Stomach (tissue), 9 donors: Measurements from ENCODE around the gene SPON2. TPM values are rescaled to one million over a fixed set of nuclear protein-coding genes. Genes with fewer than 3 reads are reported as not detected.

Experiments
- DNase-seq, 2 donors: peaks; one replicate each; pipeline versions ENCODE4 v3.0.0 to v3.0.0-alpha.2; 2013 to 2019
- H3K27ac ChIP-seq, 5 donors: fragments of 200-600 bp in 4 of 5; sonication (generic) in 4 of 5; one replicate each; pipeline ENCODE4 v1.5.1; 2013 to 2019; ENCODE audit warnings: mild to moderate bottlenecking in 1 of 5, moderate library complexity in 1 of 5
- H3K27me3 ChIP-seq, 3 donors: fragments of 200-600 bp; sonication (generic); one replicate each; pipeline ENCODE4 v1.5.1; 2017 to 2019; ENCODE audit warnings: mixed run types in 1 of 3
- H3K36me3 ChIP-seq, 4 donors: fragments of 200-600 bp; sonication (generic); 1 replicate in 3 of 4; 2 replicates in 1 of 4; pipeline ENCODE4 v1.5.1; 2016 to 2019
- H3K4me1 ChIP-seq, 4 donors: fragments of 200-600 bp; sonication (generic); one replicate each; pipeline ENCODE4 v1.5.1; 2016 to 2019
- H3K4me3 ChIP-seq, 4 donors: fragments of 200-600 bp; sonication (generic) in 3 of 4; one replicate each; pipeline ENCODE4 v1.5.1; 2016 to 2019; ENCODE audit warnings: mild to moderate bottlenecking in 1 of 4
- H3K9me3 ChIP-seq, 4 donors: fragments of 200-600 bp; sonication (generic); one replicate each; pipeline ENCODE4 v1.5.1; 2016 to 2019
- EP300 ChIP-seq: sonication (generic); formaldehyde crosslinking; IDR thresholded peaks from one replicate; pipeline ENCODE4 v1.6.1; 2017; ENCODE audit warnings: antibody characterized with exemption
- POLR2A ChIP-seq, 4 donors: fragments of 450-650 bp; IDR thresholded peaks; one replicate each; pipeline ENCODE4 v1.6.1; 2016; ENCODE audit warnings: antibody characterized with exemption in 4 of 4, control low read depth in 2 of 4, mild to moderate bottlenecking in 1 of 4, moderate library complexity in 1 of 4
- POLR2AphosphoS5 ChIP-seq, 3 donors: sonication (generic); formaldehyde crosslinking; IDR thresholded peaks; one replicate each; pipeline ENCODE4 v1.6.1; 2016; ENCODE audit warnings: antibody characterized with exemption in 3 of 3
- WGBS, 5 donors: extraction: QIAGEN DNeasy Blood & Tissue Kit in 3 of 5; methylation state at CpG; one replicate each; pipeline versions ENCODE4 v1.1.5 to v1.1.7; 2013 to 2018; 5-methylcytosine and 5-hydroxymethylcytosine counted together
- intact Hi-C: fragments of 100-400 bp; cut with DNase I; formaldehyde crosslinking; loops from one replicate; pipeline ENCODE4 v1.15.1; 2023; ENCODE audit warnings: low total_unique reads
- polyA plus RNA-seq, 3 donors: library from polyadenylated mRNA; stranded (reverse); fragments of 200-250 nt; gene quantifications; one replicate each; pipeline ENCODE4 v1.2.3, GENCODE V29; 2013
- total RNA-seq, 5 donors: library from RNA; depleted of rRNA; stranded (reverse); fragments of >200 nt; gene quantifications; one replicate each; pipeline versions ENCODE4 v1.1.0 to v1.2.3, GENCODE V29; 2014 to 2016
- TF ChIP-seq, protein P1 (sequence below), 7 experiments: fragments of 450-650 bp in 4 of 7; fragments of 200-600 bp in 3 of 7; sonication (generic) in 3 of 7; IDR thresholded peaks; one replicate each; pipeline ENCODE4 v1.5.1; 2016 to 2019; ENCODE audit warnings: antibody characterized with exemption in 7 of 7, control low read depth in 2 of 7, mild to moderate bottlenecking in 1 of 7
- donor health status: healthy with polysubstance abuse.
- donor health status: Bipolar disorder and iron deficiency.
- donor health status: healthy.

The SPON2 gene
- total and polyA plus RNA-seq, 8 donors = 12.8 to 224 (median 47.6) TPM

DNA sequence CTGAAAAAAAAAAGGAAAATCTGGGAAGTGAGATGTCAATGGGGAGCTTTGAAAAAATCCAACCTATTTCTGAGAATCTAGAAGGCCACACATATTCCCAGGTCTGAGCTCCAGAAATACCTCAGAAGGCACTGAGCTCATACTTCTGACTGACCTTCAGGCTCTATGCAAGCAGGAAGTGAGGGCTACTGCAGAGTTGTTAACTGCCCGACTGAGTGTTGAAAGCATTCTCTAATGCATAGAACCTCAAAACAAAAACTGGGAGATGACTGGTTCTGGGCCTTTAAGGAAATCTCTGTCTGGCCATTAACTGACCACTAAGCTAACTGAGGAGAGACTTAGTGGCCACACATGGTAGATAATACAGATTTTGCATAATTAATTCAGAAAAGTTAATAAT, 7.6 kb upstream of the SPON2 start:
- intact Hi-C loops = no loop called here
- WGBS, 5 donors = 92 to 100% (median 100%) methylated on average over 1 of the region's 1 CpG
- Histone ChIP-seq H3K27me3 (peaks cover 0 to 3% (median 0%) of the 10 kb centered on the region in 3 donors), H3K36me3 (no peaks in the 10 kb centered on the region), H3K4me1 (peaks cover 5 to 36% (median 27%) of the 10 kb centered on the region in 4 donors), H3K9me3 (peaks cover 0 to 5% (median 0%) of the 10 kb centered on the region in 4 donors), H3K4me3 (no peak overlapping the region), H3K27ac (no peak overlapping the region)
- no peak for DNase-seq
- TF ChIP-seq POLR2AphosphoS5 (IDR thresholded peaks at IDR 0.05) (no peak), POLR2A (IDR thresholded peaks at IDR 0.05) (no peak)
- TF ChIP-seq, protein P1, sequence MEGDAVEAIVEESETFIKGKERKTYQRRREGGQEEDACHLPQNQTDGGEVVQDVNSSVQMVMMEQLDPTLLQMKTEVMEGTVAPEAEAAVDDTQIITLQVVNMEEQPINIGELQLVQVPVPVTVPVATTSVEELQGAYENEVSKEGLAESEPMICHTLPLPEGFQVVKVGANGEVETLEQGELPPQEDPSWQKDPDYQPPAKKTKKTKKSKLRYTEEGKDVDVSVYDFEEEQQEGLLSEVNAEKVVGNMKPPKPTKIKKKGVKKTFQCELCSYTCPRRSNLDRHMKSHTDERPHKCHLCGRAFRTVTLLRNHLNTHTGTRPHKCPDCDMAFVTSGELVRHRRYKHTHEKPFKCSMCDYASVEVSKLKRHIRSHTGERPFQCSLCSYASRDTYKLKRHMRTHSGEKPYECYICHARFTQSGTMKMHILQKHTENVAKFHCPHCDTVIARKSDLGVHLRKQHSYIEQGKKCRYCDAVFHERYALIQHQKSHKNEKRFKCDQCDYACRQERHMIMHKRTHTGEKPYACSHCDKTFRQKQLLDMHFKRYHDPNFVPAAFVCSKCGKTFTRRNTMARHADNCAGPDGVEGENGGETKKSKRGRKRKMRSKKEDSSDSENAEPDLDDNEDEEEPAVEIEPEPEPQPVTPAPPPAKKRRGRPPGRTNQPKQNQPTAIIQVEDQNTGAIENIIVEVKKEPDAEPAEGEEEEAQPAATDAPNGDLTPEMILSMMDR (IDR thresholded peaks at IDR 0.05) = no peak

DNA sequence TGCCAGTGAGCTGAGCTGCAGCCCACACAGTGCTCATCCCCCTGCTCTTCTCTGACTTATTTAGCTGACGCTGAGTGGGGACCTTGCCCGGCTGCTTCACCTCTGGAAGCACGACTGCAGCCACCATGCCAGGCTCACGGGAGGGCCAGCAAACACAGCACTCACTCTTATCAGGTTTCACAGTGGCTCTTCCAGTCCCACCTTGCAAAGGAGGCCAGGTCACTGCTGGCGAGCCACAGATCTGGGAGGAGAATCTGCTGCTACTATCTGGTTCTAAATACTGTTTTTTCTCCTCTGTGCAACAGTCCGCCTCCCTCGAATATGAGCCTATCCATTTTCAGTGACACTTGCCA, 6.7 kb upstream of the SPON2 start:
- no peak for TF ChIP-seq EP300
- peak in 1 of 3 donors; percentile 33 for TF ChIP-seq POLR2AphosphoS5 (IDR thresholded peaks at IDR 0.05)

GRCh38 chr4:1178300-1179088, 6.1 kb upstream of the SPON2 start:
- DNase-seq = peak in 1 of 2 donors; percentile 24
- intact Hi-C loops = no loop called here
- Histone ChIP-seq H3K4me1 (peaks cover 5 to 29% (median 25%) of the 10 kb centered on the region in 4 donors), H3K27ac (peak overlapping the region in 1 of 5 donors; percentile 8), H3K9me3 (peaks cover 0 to 5% (median 0%) of the 10 kb centered on the region in 4 donors), H3K36me3 (no peaks in the 10 kb centered on the region), H3K27me3 (peaks cover 0 to 8% (median 0%) of the 10 kb centered on the region in 3 donors), H3K4me3 (no peak overlapping the region)
- 76 to 96% (median 89%) methylated on average over 8 to 11 of the region's 11 CpGs for WGBS, 5 donors
- TF ChIP-seq, protein P1 (IDR thresholded peaks at IDR 0.05) = no peak
- no peak for TF ChIP-seq EP300
- TF ChIP-seq POLR2A (IDR thresholded peaks at IDR 0.05) = no peak
- no peak for TF ChIP-seq POLR2AphosphoS5 (IDR thresholded peaks at IDR 0.05)

More for the DNA sequence above, 6.7 kb upstream of the SPON2 start:
- Histone ChIP-seq H3K27ac (no peak overlapping the region), H3K4me1 (peaks cover 5 to 33% (median 25%) of the 10 kb centered on the region in 4 donors), H3K4me3 (no peak overlapping the region), H3K36me3 (no peaks in the 10 kb centered on the region), H3K9me3 (peaks cover 0 to 5% (median 0%) of the 10 kb centered on the region in 4 donors), H3K27me3 (peaks cover 0 to 3% (median 0%) of the 10 kb centered on the region in 3 donors)
- 29 to 76% (median 53%) methylated on average over 6 to 7 of the region's 7 CpGs for WGBS, 5 donors
- intact Hi-C loops = no loop called here
- DNase-seq = peak; percentile 64 to 79

- Histone ChIP-seq H3K36me3 (no peaks in the 10 kb centered on the region), H3K27me3 (peaks cover 0 to 18% (median 1%) of the 10 kb centered on the region in 3 donors), H3K4me3 (no peak overlapping the region), H3K4me1 (peaks cover 6 to 37% (median 34%) of the 10 kb centered on the region in 4 donors), H3K27ac (peak overlapping the region in 2 of 5 donors; percentile 8 to 42), H3K9me3 (peaks cover 0 to 5% (median 0%) of the 10 kb centered on the region in 4 donors)
- peak; percentile 66 to 78 for DNase-seq
- WGBS, 5 donors = 48 to 63% (median 54%) methylated on average over 19 to 28 of the region's 28 CpGs
- no peak for TF ChIP-seq POLR2A (IDR thresholded peaks at IDR 0.05)
- peak in 1 of 3 donors; percentile 7 for TF ChIP-seq POLR2AphosphoS5 (IDR thresholded peaks at IDR 0.05)
- TF ChIP-seq, protein P1 (IDR thresholded peaks at IDR 0.05) = no peak
- no peak for TF ChIP-seq EP300
- intact Hi-C loops = no loop called here
These were observed 5.1 kb upstream of the SPON2 start for GRCh38 chr4:1177274-1178141.
